Measurements from ENCODE around the gene NNAT.
"Not testable (repeated sequence)": the region's sequence is repeated elsewhere in the genome, so short reads cannot be mapped to it uniquely, and the experiment has no call there.

NNAT gene

DNA sequence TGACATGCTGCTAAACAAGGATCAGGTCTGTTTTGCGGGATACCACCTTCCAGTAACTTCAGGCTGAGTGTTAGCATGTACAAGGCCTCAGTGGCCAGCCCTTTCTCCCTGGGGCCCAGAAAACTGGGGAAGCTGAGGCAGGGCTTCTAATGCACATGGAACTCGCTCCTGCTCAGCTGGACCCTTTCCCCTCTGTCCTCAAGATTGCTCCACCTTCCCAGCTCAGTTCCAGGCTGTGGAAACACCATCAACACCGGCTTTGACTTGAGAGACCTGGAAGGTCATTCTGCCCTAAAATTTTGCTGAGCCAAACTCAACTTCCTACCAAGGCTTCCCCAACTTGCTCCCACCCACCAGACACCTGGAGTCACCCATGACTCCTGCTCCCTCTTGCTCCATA is 10.8 kb downstream of the NNAT start:
- peaks cover 14% of the 10 kb centered on the region for H3K4me1 ChIP-seq (ENCODE audit: control insufficient read depth, insufficient read depth, low read length)
- H3K4me3 ChIP-seq (ENCODE audit: low read length in 2 of 2) = no peak overlapping the region
- no peaks in the 10 kb centered on the region for H3K9me3 ChIP-seq (ENCODE audit: control insufficient read depth in 2 of 2, low read length in 2 of 2)
- no peak overlapping the region for H3K9ac ChIP-seq (ENCODE audit: low read length in 2 of 2)
- H3K27me3 ChIP-seq (ENCODE audit: control insufficient read depth in 1 of 2, insufficient read depth in 2 of 2, low read length in 2 of 2) = no peaks in the 10 kb centered on the region
- no peak overlapping the region for H3K27ac ChIP-seq (ENCODE audit: low read length)
- H3K36me3 ChIP-seq (ENCODE audit: control insufficient read depth in 2 of 2, insufficient read depth in 2 of 2, low read length in 2 of 2) = no peaks in the 10 kb centered on the region

DNA sequence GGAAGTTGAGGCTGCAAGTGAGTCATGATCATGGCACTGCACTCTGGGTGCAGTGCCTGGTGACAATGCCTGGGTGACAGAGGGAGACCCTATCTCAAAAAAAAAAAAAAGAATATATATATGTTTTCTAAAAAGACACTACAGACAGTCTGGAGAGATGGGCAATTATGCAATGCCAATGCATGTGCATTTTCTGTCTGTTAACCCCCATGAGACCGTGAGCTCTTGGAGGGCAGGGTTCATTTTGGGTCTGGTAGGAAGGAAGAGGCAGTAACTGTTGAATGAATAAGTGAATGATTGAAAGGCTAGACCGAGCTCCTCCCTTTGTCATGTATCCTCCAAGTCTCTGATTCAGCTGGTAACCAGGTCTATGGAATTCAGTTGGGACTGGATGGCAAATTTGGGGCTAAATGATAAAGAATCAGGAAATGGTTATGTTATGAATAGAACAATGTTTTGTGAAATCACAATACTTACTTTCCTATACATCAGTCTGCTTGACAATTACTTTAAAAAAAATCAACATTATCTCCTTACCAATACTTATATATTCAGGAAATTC is 12.2 kb downstream of the NNAT start:
- Histone ChIP-seq H3K9ac (ENCODE audit: low read length in 2 of 2) (no peak overlapping the region), H3K27ac (ENCODE audit: low read length) (no peak overlapping the region), H3K4me3 (ENCODE audit: low read length in 2 of 2) (no peak overlapping the region), H3K36me3 (ENCODE audit: control insufficient read depth in 2 of 2, insufficient read depth in 2 of 2, low read length in 2 of 2) (no peaks in the 10 kb centered on the region), H3K9me3 (ENCODE audit: control insufficient read depth in 2 of 2, low read length in 2 of 2) (no peaks in the 10 kb centered on the region), H3K4me1 (ENCODE audit: control insufficient read depth, insufficient read depth, low read length) (peaks cover 10% of the 10 kb centered on the region), H3K27me3 (ENCODE audit: control insufficient read depth in 1 of 2, insufficient read depth in 2 of 2, low read length in 2 of 2) (no peaks in the 10 kb centered on the region)

DNA sequence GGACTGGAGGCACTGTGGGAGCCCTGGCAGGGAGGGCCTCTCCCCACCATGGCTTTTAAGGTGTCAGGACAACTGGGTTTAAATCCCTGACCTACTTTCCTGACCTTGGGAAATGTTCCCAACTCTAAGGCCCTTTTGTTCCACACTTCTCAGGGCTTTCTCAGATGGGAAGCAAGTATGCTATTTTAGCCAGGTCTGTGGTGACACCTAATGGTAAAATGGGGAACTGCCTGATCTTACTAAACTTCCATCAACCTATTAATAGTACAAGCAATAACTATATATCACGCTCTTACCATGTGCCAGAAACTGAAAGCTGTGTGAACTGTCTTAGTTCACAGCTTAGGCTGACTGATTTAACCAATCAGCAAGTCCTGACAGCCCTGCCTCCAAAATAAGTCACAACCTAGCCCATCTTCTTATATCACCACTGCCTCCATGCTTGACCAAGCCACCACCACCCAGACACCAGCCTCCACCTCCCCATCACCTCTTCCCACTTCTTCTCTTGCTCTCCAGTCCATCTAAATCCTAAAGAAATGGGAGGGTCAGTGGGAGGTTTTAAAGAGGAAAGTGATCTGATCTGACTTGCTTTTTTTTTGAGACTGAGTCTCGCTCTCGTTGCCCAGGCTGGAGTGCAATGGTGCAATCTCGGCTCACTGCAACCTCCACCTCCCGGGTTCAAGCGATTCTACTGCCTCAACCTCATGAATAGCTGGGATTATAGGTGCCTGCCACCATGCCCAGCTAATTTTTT is 13.5 kb downstream of the NNAT start:
- Histone ChIP-seq H3K9me3 (ENCODE audit: control insufficient read depth in 2 of 2, low read length in 2 of 2) (no peaks in the 10 kb centered on the region), H3K4me1 (ENCODE audit: control insufficient read depth, insufficient read depth, low read length) (peaks cover 5% of the 10 kb centered on the region), H3K27ac (ENCODE audit: low read length) (no peak overlapping the region), H3K36me3 (ENCODE audit: control insufficient read depth in 2 of 2, insufficient read depth in 2 of 2, low read length in 2 of 2) (no peaks in the 10 kb centered on the region), H3K27me3 (ENCODE audit: control insufficient read depth in 1 of 2, insufficient read depth in 2 of 2, low read length in 2 of 2) (no peaks in the 10 kb centered on the region), H3K4me3 (ENCODE audit: low read length in 2 of 2) (no peak overlapping the region), H3K9ac (ENCODE audit: low read length in 2 of 2) (no peak overlapping the region)

DNA sequence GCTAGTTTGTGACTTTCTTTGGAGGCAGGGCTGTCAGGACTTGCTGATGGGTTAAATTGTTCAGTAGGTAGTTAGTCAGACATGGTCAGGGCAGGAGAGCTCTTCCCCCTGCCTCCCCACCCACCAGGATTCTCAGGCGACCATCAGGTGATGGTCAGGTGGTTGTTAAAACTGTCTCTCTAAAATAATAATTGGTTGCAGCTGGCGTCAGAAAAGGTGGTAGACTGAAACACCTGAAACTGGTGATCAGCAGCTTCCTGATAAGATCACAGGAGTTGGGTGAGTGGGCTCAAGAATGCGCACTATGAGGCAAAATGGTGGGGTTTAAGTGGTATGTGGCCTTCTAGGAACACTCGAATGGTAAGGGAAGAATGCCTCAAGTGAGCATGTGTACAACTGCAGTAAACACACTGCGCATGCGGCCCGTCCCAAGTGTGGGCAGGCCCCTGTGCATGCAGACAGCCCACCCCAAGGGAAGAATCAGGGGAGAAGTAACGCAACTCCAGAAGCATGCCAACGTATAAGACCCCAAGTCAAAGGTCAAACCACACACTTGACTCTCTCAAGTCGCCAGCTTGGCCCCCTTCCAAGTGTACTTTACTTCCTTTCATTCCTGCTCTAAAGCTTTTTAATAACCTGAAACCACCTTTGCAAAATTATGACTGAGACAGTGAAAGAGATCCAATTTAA is 14.5 kb downstream of the NNAT start:
- Histone ChIP-seq H3K9me3 (ENCODE audit: control insufficient read depth in 2 of 2, low read length in 2 of 2) (no peaks in the 10 kb centered on the region), H3K4me1 (ENCODE audit: control insufficient read depth, insufficient read depth, low read length) (peaks cover 5% of the 10 kb centered on the region), H3K27me3 (ENCODE audit: control insufficient read depth in 1 of 2, insufficient read depth in 2 of 2, low read length in 2 of 2) (no peaks in the 10 kb centered on the region), H3K27ac (ENCODE audit: low read length) (no peak overlapping the region), H3K36me3 (ENCODE audit: control insufficient read depth in 2 of 2, insufficient read depth in 2 of 2, low read length in 2 of 2) (no peaks in the 10 kb centered on the region), H3K4me3 (ENCODE audit: low read length in 2 of 2) (no peak overlapping the region), H3K9ac (ENCODE audit: low read length in 2 of 2) (no peak overlapping the region)

- H3K27ac ChIP-seq (ENCODE audit: low read length) = no peak overlapping the region
- no peaks in the 10 kb centered on the region for H3K27me3 ChIP-seq (ENCODE audit: control insufficient read depth in 1 of 2, insufficient read depth in 2 of 2, low read length in 2 of 2)
- H3K4me3 ChIP-seq (ENCODE audit: low read length in 2 of 2) = no peak overlapping the region
These were observed 16.5 kb downstream of the NNAT start for GRCh38 chr20:37537505-37537904.

DNA sequence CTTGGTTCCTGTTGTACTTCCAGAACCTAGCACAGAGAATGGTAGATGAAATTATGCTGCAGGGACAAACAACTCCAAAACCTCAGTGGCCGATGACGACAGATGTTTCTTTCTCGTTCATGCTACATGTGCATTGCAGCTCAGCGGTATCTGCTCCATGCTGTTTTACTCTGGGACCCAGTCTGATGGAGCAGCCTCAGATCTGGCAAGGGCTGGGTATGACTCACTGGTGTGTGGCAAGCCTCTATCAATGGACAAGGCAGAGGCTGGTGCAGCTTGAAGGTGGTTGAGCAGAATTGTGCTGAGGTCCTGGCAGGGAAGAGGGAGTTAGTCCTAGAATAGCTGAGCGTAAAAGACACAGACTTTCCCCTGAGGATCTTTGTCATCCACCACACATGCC is 17.0 kb downstream of the NNAT start:
- H3K27me3 ChIP-seq (ENCODE audit: control insufficient read depth in 1 of 2, insufficient read depth in 2 of 2, low read length in 2 of 2) = no peaks in the 10 kb centered on the region
- H3K9me3 ChIP-seq (ENCODE audit: control insufficient read depth in 2 of 2, low read length in 2 of 2) = no peaks in the 10 kb centered on the region
- H3K27ac ChIP-seq (ENCODE audit: low read length) = no peak overlapping the region
- no peaks in the 10 kb centered on the region for H3K36me3 ChIP-seq (ENCODE audit: control insufficient read depth in 2 of 2, insufficient read depth in 2 of 2, low read length in 2 of 2)
- peaks cover 5% of the 10 kb centered on the region for H3K4me1 ChIP-seq (ENCODE audit: control insufficient read depth, insufficient read depth, low read length)
- H3K9ac ChIP-seq (ENCODE audit: low read length in 2 of 2) = no peak overlapping the region
- H3K4me3 ChIP-seq (ENCODE audit: low read length in 2 of 2) = no peak overlapping the region

More at GRCh38 chr20:37537505-37537904, 16.5 kb downstream of the NNAT start:
- Histone ChIP-seq H3K4me1 (ENCODE audit: control insufficient read depth, insufficient read depth, low read length) (peaks cover 5% of the 10 kb centered on the region), H3K9ac (ENCODE audit: low read length in 2 of 2) (no peak overlapping the region), H3K9me3 (ENCODE audit: control insufficient read depth in 2 of 2, low read length in 2 of 2) (no peaks in the 10 kb centered on the region), H3K36me3 (ENCODE audit: control insufficient read depth in 2 of 2, insufficient read depth in 2 of 2, low read length in 2 of 2) (no peaks in the 10 kb centered on the region)

DNA sequence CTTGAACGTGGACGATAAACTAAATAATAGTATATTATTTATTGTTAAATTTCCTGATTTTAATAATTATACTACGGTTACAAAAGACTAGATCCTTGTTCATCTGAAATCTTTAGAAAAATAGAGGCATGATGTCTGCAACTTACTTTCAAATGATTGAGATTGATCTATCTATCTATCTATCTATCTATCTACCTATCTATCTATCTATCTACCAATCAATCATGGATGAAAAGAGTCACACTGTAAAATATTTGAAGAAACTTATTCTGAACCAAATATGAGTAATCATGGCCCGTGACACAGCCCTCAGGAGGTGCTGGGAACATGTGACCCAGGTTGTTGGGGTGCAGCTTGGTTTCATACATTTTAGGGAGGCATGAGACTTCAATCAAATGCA is 18.4 kb downstream of the NNAT start:
- Histone ChIP-seq H3K4me1 (ENCODE audit: control insufficient read depth, insufficient read depth, low read length) (peaks cover 3% of the 10 kb centered on the region), H3K4me3 (ENCODE audit: low read length in 2 of 2) (no peak overlapping the region), H3K27me3 (ENCODE audit: control insufficient read depth in 1 of 2, insufficient read depth in 2 of 2, low read length in 2 of 2) (no peaks in the 10 kb centered on the region)

DNA sequence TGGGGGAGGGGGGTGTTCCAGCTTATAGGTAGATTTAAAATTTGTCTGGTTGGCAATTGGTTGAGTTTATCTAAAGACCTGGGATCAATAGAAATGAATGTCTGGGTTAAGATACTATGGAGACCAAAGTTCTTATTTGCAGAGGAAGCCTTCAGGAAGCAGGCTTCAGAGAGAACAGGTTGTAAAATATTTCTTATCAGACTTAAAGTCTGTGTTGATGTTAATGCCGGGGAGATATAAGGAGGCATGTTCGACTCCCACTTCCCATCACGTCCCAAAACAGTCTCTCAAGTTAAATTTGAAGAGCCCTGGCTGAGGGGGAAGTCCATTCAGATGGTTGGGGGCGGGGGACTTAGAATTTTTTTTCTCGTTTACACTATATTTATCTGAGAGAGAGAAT is 19.0 kb downstream of the NNAT start:
- Histone ChIP-seq H3K36me3 (ENCODE audit: control insufficient read depth in 2 of 2, insufficient read depth in 2 of 2, low read length in 2 of 2) (no peaks in the 10 kb centered on the region), H3K27ac (ENCODE audit: low read length) (no peak overlapping the region), H3K9me3 (ENCODE audit: control insufficient read depth in 2 of 2, low read length in 2 of 2) (no peaks in the 10 kb centered on the region), H3K4me3 (ENCODE audit: low read length in 2 of 2) (no peak overlapping the region), H3K9ac (ENCODE audit: low read length in 2 of 2) (no peak overlapping the region), H3K4me1 (ENCODE audit: control insufficient read depth, insufficient read depth, low read length) (no peaks in the 10 kb centered on the region), H3K27me3 (ENCODE audit: control insufficient read depth in 1 of 2, insufficient read depth in 2 of 2, low read length in 2 of 2) (peaks cover 0 to 3% of the 10 kb centered on the region in 2 donors)

More for the DNA sequence above, 18.4 kb downstream of the NNAT start:
- Histone ChIP-seq H3K9me3 (ENCODE audit: control insufficient read depth in 2 of 2, low read length in 2 of 2) (no peaks in the 10 kb centered on the region), H3K36me3 (ENCODE audit: control insufficient read depth in 2 of 2, insufficient read depth in 2 of 2, low read length in 2 of 2) (no peaks in the 10 kb centered on the region), H3K27ac (ENCODE audit: low read length) (no peak overlapping the region), H3K9ac (ENCODE audit: low read length in 2 of 2) (no peak overlapping the region)

GRCh38 chr20:37540838-37541237 is 19.8 kb downstream of the NNAT start:
- not testable (repeated sequence) for H3K4me3 ChIP-seq (ENCODE audit: low read length in 2 of 2); H3K9ac ChIP-seq (ENCODE audit: low read length in 2 of 2); H3K36me3 ChIP-seq (ENCODE audit: control insufficient read depth in 2 of 2, insufficient read depth in 2 of 2, low read length in 2 of 2); H3K27ac ChIP-seq (ENCODE audit: low read length); H3K27me3 ChIP-seq (ENCODE audit: control insufficient read depth in 1 of 2, insufficient read depth in 2 of 2, low read length in 2 of 2); H3K4me1 ChIP-seq (ENCODE audit: control insufficient read depth, insufficient read depth, low read length); H3K9me3 ChIP-seq (ENCODE audit: control insufficient read depth in 2 of 2, low read length in 2 of 2)

DNA sequence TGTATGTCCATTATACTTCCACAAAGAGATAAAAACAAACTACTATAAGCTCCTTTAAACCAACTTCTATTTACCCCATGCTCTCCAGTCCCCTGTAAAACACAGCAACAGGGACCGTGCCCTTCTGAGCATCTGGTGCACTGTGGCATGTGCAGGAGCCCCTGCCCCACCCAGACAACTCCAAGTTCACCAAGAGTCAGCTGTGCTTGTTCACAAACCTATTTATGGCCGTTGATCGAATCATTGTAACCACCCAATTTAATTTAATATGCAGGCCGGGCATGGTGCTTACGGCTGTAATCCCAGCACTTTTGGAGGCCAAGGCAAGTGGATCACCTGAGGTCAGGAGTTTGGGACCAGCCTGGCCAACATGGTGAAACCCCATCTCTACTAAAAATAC is 20.3 kb downstream of the NNAT start:
- H3K27ac ChIP-seq (ENCODE audit: low read length) = no peak overlapping the region
- H3K4me1 ChIP-seq (ENCODE audit: control insufficient read depth, insufficient read depth, low read length) = no peaks in the 10 kb centered on the region
- H3K36me3 ChIP-seq (ENCODE audit: control insufficient read depth in 2 of 2, insufficient read depth in 2 of 2, low read length in 2 of 2) = no peaks in the 10 kb centered on the region
- H3K27me3 ChIP-seq (ENCODE audit: control insufficient read depth in 1 of 2, insufficient read depth in 2 of 2, low read length in 2 of 2) = peaks cover 0 to 3% of the 10 kb centered on the region in 2 donors
- no peak overlapping the region for H3K4me3 ChIP-seq (ENCODE audit: low read length in 2 of 2)
- no peaks in the 10 kb centered on the region for H3K9me3 ChIP-seq (ENCODE audit: control insufficient read depth in 2 of 2, low read length in 2 of 2)
- no peak overlapping the region for H3K9ac ChIP-seq (ENCODE audit: low read length in 2 of 2)

GRCh38 chr20:37542281-37542680 is 21.2 kb downstream of the NNAT start:
- H3K36me3 ChIP-seq (ENCODE audit: control insufficient read depth in 2 of 2, insufficient read depth in 2 of 2, low read length in 2 of 2) = no peaks in the 10 kb centered on the region
- peaks cover 0 to 3% of the 10 kb centered on the region in 2 donors for H3K27me3 ChIP-seq (ENCODE audit: control insufficient read depth in 1 of 2, insufficient read depth in 2 of 2, low read length in 2 of 2)
- no peak overlapping the region for H3K9ac ChIP-seq (ENCODE audit: low read length in 2 of 2)
- no peak overlapping the region for H3K4me3 ChIP-seq (ENCODE audit: low read length in 2 of 2)
- no peak overlapping the region for H3K27ac ChIP-seq (ENCODE audit: low read length)
- H3K9me3 ChIP-seq (ENCODE audit: control insufficient read depth in 2 of 2, low read length in 2 of 2) = no peaks in the 10 kb centered on the region
- H3K4me1 ChIP-seq (ENCODE audit: control insufficient read depth, insufficient read depth, low read length) = no peaks in the 10 kb centered on the region

Measured in stomach smooth muscle (tissue), 2 donors.